ENCODE measurements around the gene SOX15.

SOX15 gene

GRCh38 chr17:7586673-7587419 is 3.0 kb downstream of the SOX15 start:
- H3K4me1 Mint-ChIP-seq = peaks cover 55% of the 10 kb centered on the region
- H3K27me3 Mint-ChIP-seq = no peaks in the 10 kb centered on the region
- ATAC-seq = no peak
- H3K27ac Mint-ChIP-seq = peak overlapping the region; percentile 25 to 48
- no peak overlapping the region for H3K4me3 Mint-ChIP-seq
- no peak for DNase-seq
- H3K9me3 Mint-ChIP-seq = no peaks in the 10 kb centered on the region

GRCh38 chr17:7583253-7584109 is 6.4 kb downstream of the SOX15 start, which contains the start of gene MPDU1:
Gene MPDU1 (plus strand): TSS chr17:7583852. CDS start chr17:7583863, 11 bp downstream.
- Mint-ChIP-seq H3K27me3 (no peaks in the 10 kb centered on the region), H3K4me1 (peaks cover 83% of the 10 kb centered on the region), H3K4me3 (peak within 1 kb of the TSS; percentile 88 to 97), H3K27ac (peak within 1 kb of the TSS; percentile 99 to 100), H3K9me3 (no peaks in the 10 kb centered on the region)
- DNase-seq (peak; percentile 95 to 97), ATAC-seq (peak; percentile 75)

- Mint-ChIP-seq H3K27me3 (no peaks in the 10 kb centered on the region), H3K27ac (peak overlapping the region; percentile 99 to 100), H3K4me1 (peaks cover 85% of the 10 kb centered on the region), H3K4me3 (peak overlapping the region; percentile 88 to 97), H3K9me3 (no peaks in the 10 kb centered on the region)
- ATAC-seq (no peak), DNase-seq (no peak)
These were observed 7.3 kb downstream of the SOX15 start for GRCh38 chr17:7582396-7583252.

GRCh38 chr17:7580604-7581575 is 9.0 kb downstream of the SOX15 start:
- H3K27me3 Mint-ChIP-seq = no peaks in the 10 kb centered on the region

GRCh38 chr17:7579834-7580603 is 9.9 kb downstream of the SOX15 start:
- no peaks in the 10 kb centered on the region for H3K9me3 Mint-ChIP-seq
- ATAC-seq (peak; percentile 41), DNase-seq (peak in 1 of 2 donors; percentile 65)
- H3K4me3 Mint-ChIP-seq = peak overlapping the region; percentile 61 to 86
- no peaks in the 10 kb centered on the region for H3K27me3 Mint-ChIP-seq
- peak overlapping the region in 1 of 2 donors; percentile 95 for H3K27ac Mint-ChIP-seq
- peaks cover 94% of the 10 kb centered on the region for H3K4me1 Mint-ChIP-seq

More at GRCh38 chr17:7580604-7581575, 9.0 kb downstream of the SOX15 start:
- Mint-ChIP-seq H3K27ac (peak overlapping the region; percentile 85 to 89), H3K9me3 (no peaks in the 10 kb centered on the region), H3K4me1 (peaks cover 94% of the 10 kb centered on the region), H3K4me3 (peak overlapping the region; percentile 61 to 88)
- ATAC-seq = no peak
- no peak for DNase-seq

GRCh38 chr17:7579001-7579833 is 10.7 kb downstream of the SOX15 start, which contains the start of gene CD68:
Gene CD68 (plus strand): TSS chr17:7579638. CDS start chr17:7579678, 40 bp downstream.
- H3K9me3 Mint-ChIP-seq = no peaks in the 10 kb centered on the region
- peak; percentile 62 to 84 for DNase-seq
- no peaks in the 10 kb centered on the region for H3K27me3 Mint-ChIP-seq
- H3K27ac Mint-ChIP-seq = peak within 1 kb of the TSS; percentile 89 to 95
- peak within 1 kb of the TSS; percentile 61 to 86 for H3K4me3 Mint-ChIP-seq
- H3K4me1 Mint-ChIP-seq = peaks cover 94% of the 10 kb centered on the region
- ATAC-seq = peak; percentile 85

- peak overlapping the region in 1 of 2 donors; percentile 90 for H3K27ac Mint-ChIP-seq
These were observed 12.3 kb downstream of the SOX15 start for GRCh38 chr17:7577327-7578199.

GRCh38 chr17:7576432-7576937 is 13.4 kb downstream of the SOX15 start:
- peak overlapping the region in 1 of 2 donors; percentile 89 for H3K27ac Mint-ChIP-seq
- no peaks in the 10 kb centered on the region for H3K27me3 Mint-ChIP-seq
- no peak for ATAC-seq
- peak overlapping the region; percentile 23 to 48 for H3K4me3 Mint-ChIP-seq
- no peaks in the 10 kb centered on the region for H3K9me3 Mint-ChIP-seq
- no peak for DNase-seq
- H3K4me1 Mint-ChIP-seq = peaks cover 97% of the 10 kb centered on the region

More at GRCh38 chr17:7577327-7578199, 12.3 kb downstream of the SOX15 start:
- ATAC-seq (no peak), DNase-seq (no peak)
- Mint-ChIP-seq H3K4me3 (peak overlapping the region in 1 of 2 donors; percentile 35), H3K9me3 (no peaks in the 10 kb centered on the region), H3K4me1 (peaks cover 97% of the 10 kb centered on the region), H3K27me3 (no peaks in the 10 kb centered on the region)

GRCh38 chr17:7575959-7576358 is 13.9 kb downstream of the SOX15 start:
- H3K9me3 Mint-ChIP-seq = no peaks in the 10 kb centered on the region
- peak overlapping the region; percentile 98 to 99 for H3K4me3 Mint-ChIP-seq
- H3K27me3 Mint-ChIP-seq = no peaks in the 10 kb centered on the region
- peak overlapping the region in 1 of 2 donors; percentile 89 for H3K27ac Mint-ChIP-seq
- ATAC-seq (no peak), DNase-seq (no peak)
- H3K4me1 Mint-ChIP-seq = peaks cover 97% of the 10 kb centered on the region

GRCh38 chr17:7575481-7575883 is 14.4 kb downstream of the SOX15 start:
- Mint-ChIP-seq H3K4me3 (peak overlapping the region; percentile 98 to 99), H3K9me3 (no peaks in the 10 kb centered on the region), H3K27ac (peak overlapping the region in 1 of 2 donors; percentile 89), H3K4me1 (peaks cover 97% of the 10 kb centered on the region), H3K27me3 (no peaks in the 10 kb centered on the region)
- DNase-seq (no peak), ATAC-seq (no peak)

GRCh38 chr17:7574176-7574953 is 15.5 kb downstream of the SOX15 start:
- no peaks in the 10 kb centered on the region for H3K27me3 Mint-ChIP-seq
- H3K27ac Mint-ChIP-seq = peak overlapping the region; percentile 20 to 100
- ATAC-seq = no peak
- H3K4me3 Mint-ChIP-seq = peak overlapping the region; percentile 98 to 99
- no peaks in the 10 kb centered on the region for H3K9me3 Mint-ChIP-seq
- DNase-seq = no peak
- H3K4me1 Mint-ChIP-seq = peaks cover 91% of the 10 kb centered on the region

Data from stimulated activated naive CD8-positive, alpha-beta T cell treated with anti-CD3 and anti-CD28 coated beads, Interleukin-15, amount 100 ng/mL, for 72 hours (primary cell).